Measurements from ENCODE around the gene WNT7B. TPM values are rescaled to one million over a fixed set of nuclear protein-coding genes. Genes with fewer than 3 reads are reported as not detected.

The WNT7B gene
- total RNA-seq, 2 experiments from 2014 or later = not detected

DNA sequence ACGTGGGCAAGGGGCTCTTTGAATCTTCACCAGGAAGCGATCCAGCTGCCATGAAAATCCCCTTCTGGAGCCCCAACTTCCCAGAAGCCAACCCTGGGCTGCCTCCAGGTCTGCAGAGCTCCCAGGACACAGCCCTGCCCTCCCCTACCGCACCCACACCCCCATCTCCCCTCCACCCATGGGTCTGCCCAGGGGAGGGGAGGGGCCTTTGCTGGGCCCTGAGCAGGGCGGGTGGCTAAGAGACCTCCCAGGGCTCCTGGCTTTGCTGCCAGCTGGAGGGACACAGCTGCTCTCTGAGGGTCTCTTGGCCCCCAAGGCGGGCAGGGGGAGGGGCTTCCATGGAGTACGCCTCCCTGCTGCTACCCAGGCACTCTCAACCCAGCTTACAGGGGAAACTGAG is 64.1 kb downstream of the WNT7B start:
- Mint-ChIP-seq H3K27ac (no peak overlapping the region), H3K9me3 (no peaks in the 10 kb centered on the region), H3K4me1 (ENCODE audit: low read depth) (no peaks in the 10 kb centered on the region), H3K4me3 (no peak overlapping the region), H3K36me3 (ENCODE audit: low read depth) (no peaks in the 10 kb centered on the region), H3K27me3 (peaks cover 5% of the 10 kb centered on the region)
- Histone ChIP-seq H3K27ac (ENCODE audit: low read depth in 1 of 2, low read length in 2 of 2) (no peak overlapping the region), H3K4me3 (ENCODE audit: low read length) (no peak overlapping the region), H3K36me3 (ENCODE audit: insufficient read depth, low read length) (no peaks in the 10 kb centered on the region), H3K9me3 (ENCODE audit: control insufficient read depth in 1 of 2, insufficient read depth in 1 of 2, low read length in 2 of 2) (peaks cover 0 to 21% of the 10 kb centered on the region in 2 experiments), H3K27me3 (ENCODE audit: control insufficient read depth in 1 of 2, insufficient read depth in 2 of 2, low read length in 2 of 2) (no peaks in the 10 kb centered on the region), H3K4me1 (ENCODE audit: insufficient read depth, low read length) (no peaks in the 10 kb centered on the region)
- TF ChIP-seq, protein P1, sequence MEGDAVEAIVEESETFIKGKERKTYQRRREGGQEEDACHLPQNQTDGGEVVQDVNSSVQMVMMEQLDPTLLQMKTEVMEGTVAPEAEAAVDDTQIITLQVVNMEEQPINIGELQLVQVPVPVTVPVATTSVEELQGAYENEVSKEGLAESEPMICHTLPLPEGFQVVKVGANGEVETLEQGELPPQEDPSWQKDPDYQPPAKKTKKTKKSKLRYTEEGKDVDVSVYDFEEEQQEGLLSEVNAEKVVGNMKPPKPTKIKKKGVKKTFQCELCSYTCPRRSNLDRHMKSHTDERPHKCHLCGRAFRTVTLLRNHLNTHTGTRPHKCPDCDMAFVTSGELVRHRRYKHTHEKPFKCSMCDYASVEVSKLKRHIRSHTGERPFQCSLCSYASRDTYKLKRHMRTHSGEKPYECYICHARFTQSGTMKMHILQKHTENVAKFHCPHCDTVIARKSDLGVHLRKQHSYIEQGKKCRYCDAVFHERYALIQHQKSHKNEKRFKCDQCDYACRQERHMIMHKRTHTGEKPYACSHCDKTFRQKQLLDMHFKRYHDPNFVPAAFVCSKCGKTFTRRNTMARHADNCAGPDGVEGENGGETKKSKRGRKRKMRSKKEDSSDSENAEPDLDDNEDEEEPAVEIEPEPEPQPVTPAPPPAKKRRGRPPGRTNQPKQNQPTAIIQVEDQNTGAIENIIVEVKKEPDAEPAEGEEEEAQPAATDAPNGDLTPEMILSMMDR (IDR thresholded peaks at IDR 0.05) = no peak
- ATAC-seq (ENCODE audit: poor library complexity) (no peak), DNase-seq (no peak)
- intact Hi-C loops (cut with DNase I, micrococcal nuclease) = no loop called here
- POLR2A ChIA-PET = no interaction called here
- CTCF ChIA-PET = no interaction called here

DNA sequence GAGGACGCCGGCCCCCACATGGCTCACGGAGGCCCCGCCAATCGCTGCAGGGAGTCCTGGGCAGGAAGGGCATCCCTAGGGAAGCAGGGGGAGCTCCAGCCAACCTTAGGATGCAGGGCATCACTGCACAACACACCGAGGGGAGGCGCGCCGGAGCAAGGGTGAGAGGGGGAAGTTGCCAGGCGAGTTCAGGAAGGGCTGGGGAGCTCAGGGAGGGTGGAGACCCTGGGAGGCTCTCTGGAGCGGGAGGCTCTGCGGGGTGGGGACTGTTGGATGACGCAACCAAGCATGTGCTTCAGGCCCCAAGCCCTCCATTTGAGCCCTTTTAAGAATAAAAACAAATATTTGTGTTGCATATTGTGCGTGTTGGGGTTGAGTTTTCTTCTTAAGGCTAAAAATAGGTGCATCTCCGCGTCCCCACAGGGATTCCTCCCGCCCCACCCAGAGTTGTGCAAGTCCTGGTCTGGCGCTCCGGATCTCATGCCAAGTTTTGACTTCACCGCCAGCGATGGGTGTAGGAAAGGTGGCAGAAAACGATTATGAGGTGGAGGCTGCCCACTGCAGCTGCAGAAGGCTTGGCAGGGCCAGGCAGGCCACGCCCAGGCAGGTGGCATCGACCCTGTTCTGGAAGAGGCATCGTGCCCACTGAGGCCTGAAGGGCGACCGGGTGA is 65.2 kb downstream of the WNT7B start:
- Mint-ChIP-seq H3K4me1 (ENCODE audit: low read depth) (no peaks in the 10 kb centered on the region), H3K27ac (no peak overlapping the region), H3K36me3 (ENCODE audit: low read depth) (no peaks in the 10 kb centered on the region), H3K27me3 (peaks cover 10% of the 10 kb centered on the region), H3K9me3 (no peaks in the 10 kb centered on the region), H3K4me3 (no peak overlapping the region)
- no peak overlapping the region for H3K27ac ChIP-seq (ENCODE audit: low read depth in 1 of 2, low read length in 2 of 2)
- TF ChIP-seq, protein P1 (IDR thresholded peaks at IDR 0.05) = no peak
- ChIA-PET CTCF (no interaction called here), POLR2A (no interaction called here)
- no peaks in the 10 kb centered on the region for H3K36me3 ChIP-seq (ENCODE audit: insufficient read depth, low read length)
- no peaks in the 10 kb centered on the region for H3K4me1 ChIP-seq (ENCODE audit: insufficient read depth, low read length)
- no peaks in the 10 kb centered on the region for H3K27me3 ChIP-seq (ENCODE audit: control insufficient read depth in 1 of 2, insufficient read depth in 2 of 2, low read length in 2 of 2)
- ATAC-seq (ENCODE audit: poor library complexity) (no peak), DNase-seq (no peak)
- no peak overlapping the region for H3K4me3 ChIP-seq (ENCODE audit: low read length)
- intact Hi-C loops (cut with DNase I, micrococcal nuclease) = no loop called here
- peaks cover 0 to 21% of the 10 kb centered on the region in 2 experiments for H3K9me3 ChIP-seq (ENCODE audit: control insufficient read depth in 1 of 2, insufficient read depth in 1 of 2, low read length in 2 of 2)

DNA sequence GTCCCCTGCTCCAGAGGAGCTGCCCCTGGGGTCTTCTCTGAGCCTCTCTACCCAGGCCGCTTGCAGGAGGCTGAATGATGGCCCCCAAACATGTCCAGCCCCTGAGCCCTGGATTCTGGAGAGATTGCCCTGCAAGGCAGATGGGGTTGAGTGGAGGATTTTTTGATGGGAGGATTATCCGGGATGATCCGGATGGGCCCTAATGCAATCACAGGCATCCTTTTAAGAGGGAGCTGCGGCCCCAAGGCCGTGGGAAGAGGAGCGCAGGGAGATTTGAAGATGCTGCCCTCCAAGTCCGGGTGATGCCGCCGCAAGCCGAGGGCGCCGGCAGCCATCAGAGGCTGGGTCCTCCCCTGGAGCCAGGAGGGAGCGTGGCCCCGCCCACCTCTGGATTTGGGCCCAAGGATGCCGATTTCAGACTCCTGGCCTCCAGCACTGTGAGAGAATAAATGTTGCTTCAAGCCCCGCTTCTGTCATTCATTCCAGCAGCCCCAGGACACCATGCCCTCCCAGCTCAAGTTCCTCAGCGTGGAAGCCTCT is 66.0 kb downstream of the WNT7B start:
- ChIA-PET POLR2A (no interaction called here), CTCF (no interaction called here)
- TF ChIP-seq, protein P1 (IDR thresholded peaks at IDR 0.05) = no peak
- Mint-ChIP-seq H3K27me3 (peaks cover 10% of the 10 kb centered on the region), H3K4me3 (no peak overlapping the region), H3K9me3 (no peaks in the 10 kb centered on the region), H3K4me1 (ENCODE audit: low read depth) (no peaks in the 10 kb centered on the region), H3K36me3 (ENCODE audit: low read depth) (no peaks in the 10 kb centered on the region), H3K27ac (no peak overlapping the region)
- H3K27ac ChIP-seq (ENCODE audit: low read depth in 1 of 2, low read length in 2 of 2) = no peak overlapping the region
- ATAC-seq (ENCODE audit: poor library complexity) = no peak
- H3K4me3 ChIP-seq (ENCODE audit: low read length) = no peak overlapping the region
- intact Hi-C loops (cut with DNase I, micrococcal nuclease) = no loop called here
- no peaks in the 10 kb centered on the region for H3K4me1 ChIP-seq (ENCODE audit: insufficient read depth, low read length)
- H3K9me3 ChIP-seq (ENCODE audit: control insufficient read depth in 1 of 2, insufficient read depth in 1 of 2, low read length in 2 of 2) = peaks cover 0 to 20% of the 10 kb centered on the region in 2 experiments
- DNase-seq = no peak
- H3K27me3 ChIP-seq (ENCODE audit: control insufficient read depth in 1 of 2, insufficient read depth in 2 of 2, low read length in 2 of 2) = no peaks in the 10 kb centered on the region
- no peaks in the 10 kb centered on the region for H3K36me3 ChIP-seq (ENCODE audit: insufficient read depth, low read length)

Data from CD4-positive, alpha-beta T cell (primary cell).